ENCODE results near the gene SYNJ1.

- TF ChIP-seq, protein P1, sequence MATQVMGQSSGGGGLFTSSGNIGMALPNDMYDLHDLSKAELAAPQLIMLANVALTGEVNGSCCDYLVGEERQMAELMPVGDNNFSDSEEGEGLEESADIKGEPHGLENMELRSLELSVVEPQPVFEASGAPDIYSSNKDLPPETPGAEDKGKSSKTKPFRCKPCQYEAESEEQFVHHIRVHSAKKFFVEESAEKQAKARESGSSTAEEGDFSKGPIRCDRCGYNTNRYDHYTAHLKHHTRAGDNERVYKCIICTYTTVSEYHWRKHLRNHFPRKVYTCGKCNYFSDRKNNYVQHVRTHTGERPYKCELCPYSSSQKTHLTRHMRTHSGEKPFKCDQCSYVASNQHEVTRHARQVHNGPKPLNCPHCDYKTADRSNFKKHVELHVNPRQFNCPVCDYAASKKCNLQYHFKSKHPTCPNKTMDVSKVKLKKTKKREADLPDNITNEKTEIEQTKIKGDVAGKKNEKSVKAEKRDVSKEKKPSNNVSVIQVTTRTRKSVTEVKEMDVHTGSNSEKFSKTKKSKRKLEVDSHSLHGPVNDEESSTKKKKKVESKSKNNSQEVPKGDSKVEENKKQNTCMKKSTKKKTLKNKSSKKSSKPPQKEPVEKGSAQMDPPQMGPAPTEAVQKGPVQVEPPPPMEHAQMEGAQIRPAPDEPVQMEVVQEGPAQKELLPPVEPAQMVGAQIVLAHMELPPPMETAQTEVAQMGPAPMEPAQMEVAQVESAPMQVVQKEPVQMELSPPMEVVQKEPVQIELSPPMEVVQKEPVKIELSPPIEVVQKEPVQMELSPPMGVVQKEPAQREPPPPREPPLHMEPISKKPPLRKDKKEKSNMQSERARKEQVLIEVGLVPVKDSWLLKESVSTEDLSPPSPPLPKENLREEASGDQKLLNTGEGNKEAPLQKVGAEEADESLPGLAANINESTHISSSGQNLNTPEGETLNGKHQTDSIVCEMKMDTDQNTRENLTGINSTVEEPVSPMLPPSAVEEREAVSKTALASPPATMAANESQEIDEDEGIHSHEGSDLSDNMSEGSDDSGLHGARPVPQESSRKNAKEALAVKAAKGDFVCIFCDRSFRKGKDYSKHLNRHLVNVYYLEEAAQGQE (IDR thresholded peaks at IDR 0.05; ENCODE audit: insufficient read depth in 1 of 2, low read depth in 2 of 2, low read length in 2 of 2) = no peak
- no peak for TF ChIP-seq POLR2AphosphoS5 (IDR thresholded peaks at IDR 0.05; ENCODE audit: low read depth, low read length)
- TF ChIP-seq TAF1 (IDR thresholded peaks at IDR 0.05; ENCODE audit: borderline replicate concordance, insufficient read depth, low read length) = no peak
Measured at GRCh38 chr21:32748529-32748928, 20.7 kb upstream of the SYNJ1 start.

All from PFSK-1 (cell line).